Measurements from ENCODE around the gene LAMA2.

Gene LAMA2

GRCh38 chr6:129558248-129558647 is 675.3 kb downstream of the LAMA2 start:
- Histone ChIP-seq H3K4me1 (ENCODE audit: insufficient read depth, low read length) (no peaks in the 10 kb centered on the region), H3K9ac (ENCODE audit: low read length) (no peak overlapping the region), H3K27me3 (ENCODE audit: control insufficient read depth in 1 of 2, insufficient read depth in 2 of 2, low read length in 2 of 2) (no peaks in the 10 kb centered on the region), H3K4me3 (ENCODE audit: low read depth in 1 of 2, low read length in 2 of 2) (no peak overlapping the region), H3K9me3 (ENCODE audit: low read length) (no peaks in the 10 kb centered on the region), H3K36me3 (ENCODE audit: insufficient read depth, low read length) (no peaks in the 10 kb centered on the region), H3K27ac (ENCODE audit: low read depth, low read length) (no peak overlapping the region)

GRCh38 chr6:129565366-129565765 is 682.4 kb downstream of the LAMA2 start:
- H3K9ac ChIP-seq (ENCODE audit: low read length): no peak overlapping the region
- H3K27ac ChIP-seq (ENCODE audit: low read depth, low read length): no peak overlapping the region
- H3K4me1 ChIP-seq (ENCODE audit: insufficient read depth, low read length): peaks cover 6% of the 10 kb centered on the region
- H3K9me3 ChIP-seq (ENCODE audit: low read length): no peaks in the 10 kb centered on the region
- H3K36me3 ChIP-seq (ENCODE audit: insufficient read depth, low read length): no peaks in the 10 kb centered on the region
- H3K27me3 ChIP-seq (ENCODE audit: control insufficient read depth in 1 of 2, insufficient read depth in 2 of 2, low read length in 2 of 2): no peaks in the 10 kb centered on the region
- H3K4me3 ChIP-seq (ENCODE audit: low read depth in 1 of 2, low read length in 2 of 2): no peak overlapping the region

- no peaks in the 10 kb centered on the region for H3K36me3 ChIP-seq (ENCODE audit: insufficient read depth, low read length)
- no peak overlapping the region for H3K4me3 ChIP-seq (ENCODE audit: low read depth in 1 of 2, low read length in 2 of 2)
- H3K9me3 ChIP-seq (ENCODE audit: low read length): no peaks in the 10 kb centered on the region
- no peaks in the 10 kb centered on the region for H3K27me3 ChIP-seq (ENCODE audit: control insufficient read depth in 1 of 2, insufficient read depth in 2 of 2, low read length in 2 of 2)
- H3K9ac ChIP-seq (ENCODE audit: low read length): no peak overlapping the region
- H3K4me1 ChIP-seq (ENCODE audit: insufficient read depth, low read length): peaks cover 6% of the 10 kb centered on the region
- no peak overlapping the region for H3K27ac ChIP-seq (ENCODE audit: low read depth, low read length)
These were observed 682.9 kb downstream of the LAMA2 start for GRCh38 chr6:129565811-129566210.

Data from muscle layer of colon (tissue), 2 donors.